PFSK-1 (cell line): ENCODE measurements around the gene POLE. TPM values are rescaled to one million over a fixed set of nuclear protein-coding genes. Genes with fewer than 3 reads are reported as not detected.

Source experiments
- FOXP2 ChIP-seq: optimal IDR thresholded peaks from 2 replicates; pipeline ENCODE3; 2011; ENCODE audit warnings: borderline replicate concordance, control low read depth, inconsistent platforms; ENCODE audit not compliant: insufficient read depth; ENCODE audit errors: extremely low read length, extremely low read depth
- POLR2AphosphoS5 ChIP-seq: IDR thresholded peaks from 2 replicates; pipeline ENCODE4 v1.6.1; 2012; ENCODE audit warnings: low read depth, mild to moderate bottlenecking, control low read depth, low read length, moderate library complexity
- REST ChIP-seq, 2 experiments: IDR thresholded peaks; 2 replicates each; pipeline versions ENCODE4 v1.6.1 to v1.8.0; 2011 to 2012; ENCODE audit warnings: low read depth in 2 of 2, low read length in 2 of 2, control low read depth in 1 of 2, inconsistent platforms in 1 of 2, mild to moderate bottlenecking in 1 of 2, moderate library complexity in 1 of 2; ENCODE audit not compliant: insufficient read depth in 1 of 2
- SIN3A ChIP-seq: IDR thresholded peaks from 2 replicates; pipeline ENCODE4 v1.6.1; 2012; ENCODE audit warnings: mild to moderate bottlenecking, low read length, moderate library complexity, borderline replicate concordance; ENCODE audit not compliant: insufficient read depth
- TAF1 ChIP-seq: IDR thresholded peaks from 2 replicates; pipeline ENCODE4 v1.6.1; 2012; ENCODE audit warnings: low read length, control low read depth, borderline replicate concordance; ENCODE audit not compliant: insufficient read depth
- polyA plus RNA-seq: library from polyadenylated mRNA; unstranded; fragments of >200 nt; gene quantifications from one replicate; pipeline ENCODE4 v1.2.1, GENCODE V29; 2012; ENCODE audit warnings: low read depth, missing spikeins; ENCODE audit not compliant: insufficient read length

Gene POLE
- 216 TPM for polyA plus RNA-seq

- no peak for TF ChIP-seq FOXP2
- peak in 1 of 2 experiments; percentile 48; a peak in 3 of 4 replicates for TF ChIP-seq REST (IDR thresholded peaks at IDR 0.05; ENCODE audit: insufficient read depth in 1 of 2, low read depth in 2 of 2, low read length in 2 of 2)
- peak; percentile 89 for TF ChIP-seq TAF1
- TF ChIP-seq POLR2AphosphoS5: peak; percentile 74
- peak; percentile 58; the same call in 1 of the 2 replicates for TF ChIP-seq SIN3A
These were observed at the start of gene POLE, which contains the start of gene PXMP2 for GRCh38 chr12:132687211-132688164. Gene POLE, minus strand, starts transcription at chr12:132687342. Its CDS starts 27 bp downstream, at chr12:132687315. Gene PXMP2, plus strand, starts transcription at chr12:132687587. Its CDS starts 84 bp downstream, at chr12:132687671.

GRCh38 chr12:132736913-132737312 lies 49.8 kb upstream of the POLE start:
- TF ChIP-seq REST (IDR thresholded peaks at IDR 0.05; ENCODE audit: insufficient read depth in 1 of 2, low read depth in 2 of 2, low read length in 2 of 2) (no peak), FOXP2 (no peak), POLR2AphosphoS5 (no peak), TAF1 (no peak), SIN3A (no peak)

GRCh38 chr12:132736378-132736777 lies 49.2 kb upstream of the POLE start:
- TF ChIP-seq POLR2AphosphoS5 (no peak), SIN3A (no peak), REST (IDR thresholded peaks at IDR 0.05; ENCODE audit: insufficient read depth in 1 of 2, low read depth in 2 of 2, low read length in 2 of 2) (no peak), TAF1 (no peak), FOXP2 (no peak)

- TF ChIP-seq FOXP2: no peak
- TF ChIP-seq SIN3A: no peak
- no peak for TF ChIP-seq POLR2AphosphoS5
- TF ChIP-seq REST (IDR thresholded peaks at IDR 0.05; ENCODE audit: insufficient read depth in 1 of 2, low read depth in 2 of 2, low read length in 2 of 2): no peak
- TF ChIP-seq TAF1: no peak
These were observed 48.4 kb upstream of the POLE start for GRCh38 chr12:132735496-132735895.
